Liver (tissue), 9 donors: ENCODE results near the gene DPF3. TPM values are rescaled to one million over a fixed set of nuclear protein-coding genes. Genes with fewer than 3 reads are reported as not detected.

Experiments used
- DNase-seq: peaks from one replicate; pipeline ENCODE4 v3.0.0-alpha.2; 2017; ENCODE audit warnings: low spot score
- H3K27ac ChIP-seq, 2 donors: one replicate each; pipeline ENCODE4 v1.7.0; 2013; ENCODE audit warnings: inconsistent platforms in 2 of 2, low read length in 2 of 2, control low read depth in 1 of 2, low read depth in 1 of 2, mild to moderate bottlenecking in 1 of 2
- H3K27me3 ChIP-seq, 4 donors: one replicate each; pipeline versions ENCODE4 v1.6.1 to v1.7.0; 2013; ENCODE audit warnings: low read length in 3 of 4, inconsistent platforms in 1 of 4, mild to moderate bottlenecking in 1 of 4, moderate library complexity in 1 of 4; ENCODE audit not compliant: control insufficient read depth in 4 of 4, insufficient read depth in 4 of 4
- H3K36me3 ChIP-seq, 4 donors: one replicate each; pipeline versions ENCODE4 v1.6.1 to v1.7.0; 2013; ENCODE audit warnings: low read length in 3 of 4, mild to moderate bottlenecking in 3 of 4, low read depth in 1 of 4, moderate library complexity in 1 of 4; ENCODE audit not compliant: control insufficient read depth in 4 of 4, insufficient read depth in 3 of 4
- H3K4me1 ChIP-seq, 4 donors: one replicate each; pipeline versions ENCODE4 v1.6.1 to v1.7.0; 2013; ENCODE audit warnings: low read length in 3 of 4, mild to moderate bottlenecking in 3 of 4, moderate library complexity in 1 of 4; ENCODE audit not compliant: control insufficient read depth in 4 of 4, insufficient read depth in 4 of 4
- H3K4me3 ChIP-seq, 3 donors: one replicate each; pipeline versions ENCODE4 v1.6.1 to v1.7.0; 2013; ENCODE audit warnings: low read length in 3 of 3, control low read depth in 1 of 3, low read depth in 1 of 3, mild to moderate bottlenecking in 1 of 3
- H3K9ac ChIP-seq, 2 donors: one replicate each; pipeline ENCODE4 v1.7.0; 2013; ENCODE audit warnings: low read length in 2 of 2, mild to moderate bottlenecking in 2 of 2, moderate library complexity in 2 of 2, control low read depth in 1 of 2, low read depth in 1 of 2
- H3K9me3 ChIP-seq, 4 donors: one replicate each; pipeline versions ENCODE4 v1.6.1 to v1.7.0; 2013; ENCODE audit warnings: low read length in 3 of 4; ENCODE audit not compliant: control insufficient read depth in 4 of 4
- ATF3 ChIP-seq: IDR thresholded peaks from 2 replicates; pipeline ENCODE4 v1.6.1; 2016; ENCODE audit warnings: antibody characterized with exemption
- CTCF ChIP-seq: fragments of 150-350 bp; IDR thresholded peaks from 2 replicates; pipeline ENCODE4 v1.5.1; 2017; ENCODE audit warnings: improper control_type of control experiment, low read depth, low read length; ENCODE audit not compliant: missing input control
- EGR1 ChIP-seq, 2 donors: IDR thresholded peaks; 2 replicates each; pipeline ENCODE4 v1.6.1; 2016 to 2018; ENCODE audit warnings: antibody characterized with exemption in 2 of 2, low read depth in 2 of 2
- FOXA1 ChIP-seq: IDR thresholded peaks from 2 replicates; pipeline ENCODE4 v1.6.1; 2016; ENCODE audit warnings: antibody characterized with exemption
- FOXA2 ChIP-seq: IDR thresholded peaks from 2 replicates; pipeline ENCODE4 v1.6.1; 2016; ENCODE audit warnings: antibody characterized with exemption
- GABPA ChIP-seq, 2 donors: IDR thresholded peaks in 1 of 2; conservative IDR thresholded peaks in 1 of 2; 2 replicates each; pipeline ENCODE4 v1.6.1; 2016; ENCODE audit warnings: antibody characterized with exemption in 2 of 2, mild to moderate bottlenecking in 1 of 2, moderate library complexity in 1 of 2
- HNF4A ChIP-seq, 2 donors: conservative IDR thresholded peaks; 2 replicates each; pipeline ENCODE4 v1.6.1; 2016; ENCODE audit warnings: antibody characterized with exemption in 2 of 2, mild to moderate bottlenecking in 2 of 2
- HNF4G ChIP-seq: IDR thresholded peaks from 2 replicates; pipeline ENCODE4 v1.6.1; 2016; ENCODE audit warnings: antibody characterized with exemption
- MAX ChIP-seq: IDR thresholded peaks from 2 replicates; pipeline ENCODE4 v1.6.1; 2016; ENCODE audit warnings: antibody characterized with exemption
- NR2F2 ChIP-seq: IDR thresholded peaks from 2 replicates; pipeline ENCODE4 v1.6.1; 2016; ENCODE audit warnings: antibody characterized with exemption
- RAD21 ChIP-seq, 2 donors: IDR thresholded peaks; 2 replicates each; pipeline ENCODE4 v1.6.1; 2016; ENCODE audit warnings: antibody characterized with exemption in 2 of 2, mild to moderate bottlenecking in 2 of 2
- RXRA ChIP-seq, 2 donors: IDR thresholded peaks; 2 replicates each; pipeline ENCODE4 v1.6.1; 2017 to 2018; ENCODE audit warnings: antibody characterized with exemption in 2 of 2, mild to moderate bottlenecking in 1 of 2
- SP1 ChIP-seq: IDR thresholded peaks from 2 replicates; pipeline ENCODE4 v1.6.1; 2018; ENCODE audit warnings: antibody characterized with exemption, mild to moderate bottlenecking
- TAF1 ChIP-seq: conservative IDR thresholded peaks from 2 replicates; pipeline ENCODE4 v1.6.1; 2016; ENCODE audit warnings: antibody characterized with exemption, mild to moderate bottlenecking
- YY1 ChIP-seq: IDR thresholded peaks from 2 replicates; pipeline ENCODE4 v1.6.1; 2016; ENCODE audit warnings: antibody characterized with exemption, mild to moderate bottlenecking
- ZBTB33 ChIP-seq: IDR thresholded peaks from 2 replicates; pipeline ENCODE4 v1.6.1; 2016; ENCODE audit warnings: antibody characterized with exemption
- WGBS: extraction: QIAGEN DNeasy Blood & Tissue Kit; methylation state at CpG from one replicate; pipeline ENCODE4 v1.1.7; 2013; 5-methylcytosine and 5-hydroxymethylcytosine counted together
- polyA plus RNA-seq, 2 donors: library from polyadenylated mRNA; stranded (reverse) in 1 of 2; unstranded in 1 of 2; fragments of 200-250 nt in 1 of 2; fragments of >200 nt in 1 of 2; fragmentation: Nextera tagmentation in 1 of 2; extraction: Ambion mirVana in 1 of 2; gene quantifications; one replicate each; pipeline versions ENCODE4 v1.2.1 to v1.2.3, GENCODE V29; 2013 to 2015
- total RNA-seq, 2 donors: library from RNA; depleted of rRNA; stranded (reverse); fragments of >200 nt; gene quantifications; one replicate each; pipeline ENCODE4 v1.2.3, GENCODE V29; 2014
- donor health status: healthy.
- donor health status: healthy.
- donor health status: healthy.
- donor health status: healthy.
- donor health status: healthy.

The DPF3 gene
- total and polyA plus RNA-seq, 4 donors: 1.1 to 23.2 (median 2.5) TPM

DNA sequence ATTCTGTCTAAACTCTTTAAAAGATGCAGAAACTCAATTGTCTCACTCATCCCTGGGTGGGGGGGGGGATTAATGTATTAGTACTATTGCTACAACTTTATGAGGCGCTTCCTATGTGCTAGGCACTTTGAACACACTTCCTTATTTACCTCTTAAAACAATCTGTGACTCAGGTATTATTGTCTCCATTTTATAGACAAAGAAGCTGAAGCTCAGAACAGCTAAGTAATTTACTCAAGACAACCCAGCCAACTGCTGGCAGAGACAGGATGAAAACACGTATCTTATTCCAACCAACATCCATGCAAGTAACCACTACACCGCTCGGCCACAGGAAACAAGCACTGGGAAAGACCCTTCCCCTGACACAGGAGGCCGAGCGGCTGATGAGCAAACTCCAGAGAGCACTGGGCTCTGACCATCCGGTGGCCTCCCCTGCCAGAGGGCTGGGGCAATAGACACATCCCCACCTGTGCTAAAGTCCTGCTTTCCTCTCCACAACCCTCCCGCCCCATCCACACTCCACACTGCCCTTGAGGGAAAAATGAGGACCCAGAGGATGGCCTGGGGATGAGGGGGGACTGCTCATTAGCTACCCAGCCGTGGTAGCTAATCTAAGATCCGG, 244.2 kb downstream of the DPF3 start:
- Histone ChIP-seq H3K36me3 (no peaks in the 10 kb centered on the region), H3K27ac (no peak overlapping the region), H3K27me3 (no peaks in the 10 kb centered on the region), H3K4me3 (no peak overlapping the region), H3K9me3 (no peaks in the 10 kb centered on the region), H3K9ac (no peak overlapping the region), H3K4me1 (no peaks in the 10 kb centered on the region)
- 77% methylated on average over 10 of the region's 10 CpGs for WGBS
- DNase-seq: no peak
- no peak for TF ChIP-seq CTCF
- TF ChIP-seq FOXA1: no peak

GRCh38 chr14:72647782-72648181, 246.1 kb downstream of the DPF3 start:
- no peak for DNase-seq
- no peaks in the 10 kb centered on the region for H3K27me3 ChIP-seq
- H3K36me3 ChIP-seq: no peaks in the 10 kb centered on the region
- WGBS: 91% methylated on average over 9 of the region's 9 CpGs
- no peaks in the 10 kb centered on the region for H3K4me1 ChIP-seq
- H3K9me3 ChIP-seq: no peaks in the 10 kb centered on the region
- H3K9ac ChIP-seq: no peak overlapping the region
- H3K27ac ChIP-seq: no peak overlapping the region
- no peak for TF ChIP-seq SP1
- TF ChIP-seq FOXA1: no peak
- no peak for TF ChIP-seq RAD21 (IDR thresholded peaks at IDR 0.05)
- TF ChIP-seq NR2F2: no peak
- no peak for TF ChIP-seq EGR1 (IDR thresholded peaks at IDR 0.05; ENCODE audit: low read depth in 2 of 2)
- no peak for TF ChIP-seq RXRA (IDR thresholded peaks at IDR 0.05)
- TF ChIP-seq MAX: no peak
- TF ChIP-seq ZBTB33: no peak
- no peak for TF ChIP-seq ATF3
- TF ChIP-seq CTCF: no peak
- TF ChIP-seq FOXA2: no peak
- no peak for TF ChIP-seq HNF4G
- TF ChIP-seq TAF1: no peak
- TF ChIP-seq HNF4A (conservative IDR thresholded peaks at IDR 0.05): no peak
- TF ChIP-seq GABPA (IDR thresholded peaks at IDR 0.05 in 1 of 2, conservative IDR thresholded peaks at IDR 0.05 in 1 of 2): no peak
- TF ChIP-seq YY1: no peak
- no peak overlapping the region for H3K4me3 ChIP-seq
